Cardiac fibroblast (primary cell): Measurements from ENCODE around the gene XRCC5.

Experiments
- DNase-seq, 2 donors: peaks; one replicate each; pipeline versions ENCODE4 v3.0.0 to v3.0.0-alpha.2; 2010; ENCODE audit warnings: low read depth in 2 of 2
- H3K4me3 ChIP-seq, 2 donors: replicated peaks in 1 of 2; 1 replicate in 1 of 2; 2 replicates in 1 of 2; pipeline ENCODE4 v1.5.1; 2011; ENCODE audit warnings: low read depth in 2 of 2, low read length in 2 of 2, mild to moderate bottlenecking in 2 of 2, moderate library complexity in 1 of 2
- CTCF ChIP-seq: IDR thresholded peaks from one replicate; pipeline ENCODE4 v1.5.1; 2011; ENCODE audit warnings: low read depth, mild to moderate bottlenecking, low read length, inconsistent platforms

XRCC5 gene

GRCh38 chr2:216071111-216071851 lies 37.9 kb upstream of the XRCC5 start:
- no peak for TF ChIP-seq CTCF
- no peak overlapping the region for H3K4me3 ChIP-seq
- peak; percentile 33 for DNase-seq

- TF ChIP-seq CTCF, result no peak
- no peak overlapping the region for H3K4me3 ChIP-seq
- DNase-seq, result no peak
These were observed 36.7 kb upstream of the XRCC5 start for GRCh38 chr2:216072473-216072872.

- no peak for DNase-seq
- TF ChIP-seq CTCF, result no peak
- no peak overlapping the region for H3K4me3 ChIP-seq
These were observed 35.4 kb upstream of the XRCC5 start for GRCh38 chr2:216073773-216074172.

- no peak overlapping the region for H3K4me3 ChIP-seq
- no peak for TF ChIP-seq CTCF
- DNase-seq, result no peak
These were observed 34.8 kb upstream of the XRCC5 start for GRCh38 chr2:216074380-216074779.

GRCh38 chr2:216074794-216075193 lies 34.4 kb upstream of the XRCC5 start:
- no peak overlapping the region for H3K4me3 ChIP-seq
- DNase-seq, result peak in 1 of 2 donors; percentile 26
- TF ChIP-seq CTCF, result no peak

- DNase-seq, result no peak
- no peak overlapping the region for H3K4me3 ChIP-seq
- TF ChIP-seq CTCF, result no peak
These were observed 33.4 kb upstream of the XRCC5 start for GRCh38 chr2:216075510-216076485.
